ENCODE measurements around the gene DNAL1.
A peak's percentile ranks its signal among the peaks of the same experiment; 100 is the strongest.
"Not testable (repeated sequence)": the region's sequence is repeated elsewhere in the genome, so short reads cannot be mapped to it uniquely, and the experiment has no call there.

DNAL1 gene

GRCh38 chr14:73708076-73708475 lies 63.3 kb downstream of the DNAL1 start:
- DNase-seq (ENCODE audit: low spot score): not testable (repeated sequence)

GRCh38 chr14:73709904-73710469 lies 65.2 kb downstream of the DNAL1 start:
- DNase-seq (ENCODE audit: low spot score): no peak

DNA sequence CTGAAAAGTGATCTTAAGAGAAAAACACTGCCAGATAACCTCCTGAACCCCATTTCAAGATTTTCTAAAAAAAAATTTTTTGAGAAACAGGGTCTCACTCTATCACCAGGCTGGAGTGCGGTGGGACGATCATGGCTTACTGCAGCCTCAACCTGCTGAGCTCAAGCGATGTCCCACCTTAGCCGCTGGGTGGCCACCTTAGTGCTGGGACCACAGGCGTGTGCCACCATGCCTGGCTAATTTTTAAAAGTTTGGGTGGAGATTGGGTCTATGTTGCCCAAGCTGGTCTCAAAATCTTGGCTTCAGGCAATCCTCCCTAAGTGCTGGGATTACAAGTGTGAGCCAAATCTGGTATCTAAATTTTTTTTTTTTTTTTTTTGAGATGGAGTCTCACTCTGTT lies 66.0 kb downstream of the DNAL1 start:
- no peak for DNase-seq (ENCODE audit: low spot score)

GRCh38 chr14:73712071-73712506 lies 67.3 kb downstream of the DNAL1 start:
- DNase-seq (ENCODE audit: low spot score): no peak

DNA sequence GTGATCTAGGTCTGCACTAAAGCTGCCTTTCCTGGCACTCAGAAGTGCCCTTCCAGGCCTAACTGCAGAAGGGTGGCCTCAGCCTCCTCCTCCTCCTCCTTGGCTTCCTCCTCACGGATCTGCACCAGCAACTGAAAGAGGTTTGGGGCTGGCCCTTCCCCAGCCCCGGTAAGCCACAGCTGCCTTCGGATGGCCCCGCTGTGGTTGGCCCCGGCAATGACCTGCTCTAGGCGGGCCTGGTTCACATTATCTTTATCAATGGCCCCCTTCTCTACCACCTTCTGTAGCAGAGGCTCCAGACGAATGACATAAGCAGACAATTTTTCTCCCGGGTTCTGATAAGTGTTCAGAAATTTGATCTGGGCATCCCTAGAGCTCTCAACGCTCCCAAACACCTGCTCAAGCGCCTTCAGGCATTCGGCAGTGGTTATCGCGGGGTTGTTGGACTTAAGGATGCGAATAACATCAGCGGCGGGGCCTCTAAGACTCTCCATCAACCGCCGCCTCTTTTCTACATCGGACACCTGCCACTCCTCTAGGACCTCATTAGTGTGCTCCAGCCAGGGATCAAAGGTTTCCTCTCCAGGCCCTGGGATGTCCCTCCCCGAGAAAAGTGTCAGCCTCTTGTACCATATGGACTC lies 67.9 kb downstream of the DNAL1 start:
- DNase-seq (ENCODE audit: low spot score): no peak

- no peak for DNase-seq (ENCODE audit: low spot score)
Measured at GRCh38 chr14:73713206-73713802, 68.5 kb downstream of the DNAL1 start.

DNA sequence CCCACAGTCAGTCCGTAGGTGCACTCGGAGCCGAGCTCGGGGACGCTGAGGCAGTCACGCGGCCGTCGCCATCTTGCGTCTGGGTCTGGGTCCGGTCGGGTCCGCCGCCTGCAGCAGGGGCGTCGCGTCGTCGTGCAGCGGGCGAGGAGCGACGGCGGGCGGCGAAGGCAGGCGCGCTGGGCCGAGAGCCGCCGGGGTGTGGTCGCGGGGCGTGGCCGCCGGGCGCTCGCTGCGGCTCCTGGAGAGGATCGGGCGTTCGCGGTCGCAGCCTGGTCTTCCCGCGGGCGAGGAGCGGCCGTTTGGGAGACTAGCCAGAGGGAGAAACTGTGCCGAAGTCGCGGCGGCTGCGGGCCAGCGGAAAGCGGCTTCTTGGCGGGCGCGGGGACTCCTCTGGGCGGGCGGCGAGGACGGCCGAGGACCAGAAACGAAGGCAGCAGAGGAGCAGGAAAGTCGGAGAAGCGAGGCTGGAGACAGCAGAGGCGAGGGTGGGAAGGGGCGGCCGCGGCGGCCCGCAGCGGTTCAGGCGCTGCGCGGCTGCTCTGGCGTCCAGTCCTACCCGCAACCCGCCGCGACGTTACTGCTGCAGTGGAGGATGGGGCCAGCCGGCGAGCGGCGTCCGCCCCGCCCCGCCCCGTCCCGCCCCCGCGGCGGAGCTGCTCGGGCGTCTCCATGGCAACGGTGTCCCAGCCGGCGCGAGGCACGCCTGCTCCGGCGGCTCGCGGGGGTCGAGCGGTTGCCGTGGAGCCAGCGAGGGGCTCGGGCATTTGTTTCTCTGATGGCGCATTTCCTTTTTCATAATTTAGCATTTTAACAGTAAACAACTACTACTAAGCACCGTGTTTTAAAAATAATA lies 69.2 kb downstream of the DNAL1 start, which contains the start of gene PNMA1:
PNMA1 (minus strand) TSS at position 582 of the 853 bp plus-strand sequence. CDS start 745 bp downstream, outside the sequence.
- DNase-seq (ENCODE audit: low spot score): peak; percentile 89

DNA sequence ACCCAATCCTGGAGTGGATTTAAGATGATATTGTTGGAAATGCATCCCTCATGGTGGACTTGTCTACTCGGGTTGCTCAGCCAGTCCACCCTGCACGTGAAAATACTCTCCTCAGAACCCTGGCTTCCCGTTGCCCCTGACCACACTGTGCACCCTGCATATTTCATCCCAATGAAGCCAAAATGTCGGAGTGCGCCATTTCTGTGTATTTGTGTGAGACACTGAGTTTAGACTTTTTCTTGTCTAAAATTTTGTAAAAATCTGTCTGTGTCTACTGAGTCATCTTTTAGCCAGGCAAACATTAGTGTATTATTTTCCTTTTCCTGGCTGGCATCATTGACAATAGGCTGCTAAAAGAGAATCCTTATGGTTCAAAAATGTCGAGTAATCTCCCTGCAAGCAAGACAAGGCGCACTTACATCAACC lies 69.9 kb downstream of the DNAL1 start:
- DNase-seq (ENCODE audit: low spot score): no peak

DNA sequence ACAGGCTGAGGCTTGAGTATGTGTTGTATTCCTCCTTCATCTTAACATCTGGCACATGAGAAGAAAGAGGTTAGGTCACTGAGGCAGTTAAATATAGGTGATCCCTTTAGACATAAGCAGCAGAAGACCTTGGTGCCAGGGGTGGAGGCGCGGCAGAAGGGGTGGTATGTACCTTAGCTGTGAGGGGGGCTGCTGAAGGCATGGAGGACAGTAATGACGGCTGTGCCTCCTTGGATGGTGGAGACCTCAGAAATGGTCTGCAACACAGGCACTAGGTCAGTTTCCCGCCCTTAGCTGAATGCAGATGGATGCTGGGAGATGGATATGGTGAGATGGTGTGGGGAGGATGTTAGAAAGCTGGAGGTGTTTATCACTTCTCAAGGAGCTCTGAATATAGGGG lies 70.9 kb downstream of the DNAL1 start:
- no peak for DNase-seq (ENCODE audit: low spot score)

DNA sequence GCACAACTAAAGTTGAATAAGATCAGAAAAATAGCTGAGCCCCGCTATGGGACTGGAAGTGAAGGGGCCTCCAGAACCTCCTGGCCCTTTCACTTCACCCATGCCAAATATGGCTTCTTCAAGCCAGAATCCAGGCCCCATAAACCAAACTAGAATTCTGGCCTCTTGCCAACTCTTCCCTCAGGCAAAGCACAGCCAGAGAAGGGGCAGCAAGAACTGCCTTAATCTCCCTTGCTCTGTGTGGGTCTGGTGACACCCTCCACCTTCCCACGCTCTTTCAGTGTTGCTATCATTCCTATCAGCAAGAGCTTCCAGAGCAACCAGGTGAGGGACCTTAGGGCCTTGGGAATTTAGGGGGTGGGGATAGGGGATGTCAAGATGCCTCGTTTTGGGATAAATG lies 72.5 kb downstream of the DNAL1 start:
- DNase-seq (ENCODE audit: low spot score): no peak

- no peak for DNase-seq (ENCODE audit: low spot score)
Measured at GRCh38 chr14:73717711-73718417, 73.1 kb downstream of the DNAL1 start.

DNA sequence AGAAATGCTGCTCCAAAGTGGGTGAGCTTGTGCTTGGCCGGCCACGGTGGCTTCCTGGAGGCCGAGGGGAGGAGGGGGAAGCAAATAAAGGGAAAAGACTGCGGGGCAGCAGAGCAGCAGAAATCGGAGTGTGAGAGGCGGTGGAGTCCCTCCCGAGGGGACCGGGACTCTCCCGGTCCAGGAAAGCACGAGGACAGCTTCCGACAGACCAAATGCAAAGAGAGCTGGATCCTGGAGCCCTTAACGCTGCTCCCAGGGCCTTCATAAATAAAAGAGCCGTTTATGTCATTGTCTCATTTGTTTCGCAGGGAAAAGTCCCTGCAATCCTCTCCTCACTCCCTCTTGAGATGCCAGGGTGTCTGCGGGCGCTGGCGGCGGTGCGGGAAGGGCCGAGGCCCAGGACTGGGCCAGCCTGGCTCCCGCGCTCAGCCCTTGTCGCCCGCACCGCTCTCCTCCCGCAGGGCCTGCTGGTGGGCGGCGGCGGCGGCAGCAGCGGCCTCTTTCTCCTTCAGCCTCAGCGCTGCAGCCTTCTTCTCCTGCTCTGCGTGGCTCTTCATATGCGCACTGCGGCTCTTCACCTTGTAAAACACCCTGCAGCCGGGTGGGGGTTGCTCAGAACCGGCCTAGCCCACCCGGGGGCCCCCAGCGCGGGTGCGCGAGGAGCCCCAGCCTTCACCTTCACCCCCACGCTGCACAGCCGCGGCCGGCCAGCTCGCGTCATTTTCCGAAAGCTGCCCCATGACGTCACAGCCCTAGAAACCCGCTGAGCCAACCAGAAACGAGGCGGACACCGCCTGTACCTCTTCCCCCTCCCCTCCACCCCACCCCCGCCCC lies 73.8 kb downstream of the DNAL1 start:
- DNase-seq (ENCODE audit: low spot score): no peak

DNA sequence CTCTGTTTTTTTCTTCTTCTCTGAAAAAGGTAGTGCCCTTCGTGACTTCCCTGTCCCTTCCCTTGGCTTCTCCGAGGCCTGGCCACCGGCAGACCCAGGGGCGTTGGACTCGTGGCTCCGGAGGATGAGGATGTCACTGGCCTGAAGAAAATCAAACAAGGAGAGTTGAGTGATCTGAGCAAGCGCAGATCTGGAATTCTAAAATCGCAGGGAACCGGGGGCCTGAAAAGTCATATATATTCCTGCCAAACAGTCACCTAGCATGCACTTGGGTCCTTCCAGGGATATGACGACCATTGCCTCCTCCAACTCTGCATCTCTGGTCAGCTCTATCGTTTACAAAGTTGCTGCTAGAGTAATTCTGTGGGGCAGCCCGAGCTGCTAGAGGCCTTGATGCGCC lies 74.6 kb downstream of the DNAL1 start:
- DNase-seq (ENCODE audit: low spot score): no peak

- DNase-seq (ENCODE audit: low spot score): no peak
Measured at GRCh38 chr14:73719791-73720190, 75.0 kb downstream of the DNAL1 start.

DNA sequence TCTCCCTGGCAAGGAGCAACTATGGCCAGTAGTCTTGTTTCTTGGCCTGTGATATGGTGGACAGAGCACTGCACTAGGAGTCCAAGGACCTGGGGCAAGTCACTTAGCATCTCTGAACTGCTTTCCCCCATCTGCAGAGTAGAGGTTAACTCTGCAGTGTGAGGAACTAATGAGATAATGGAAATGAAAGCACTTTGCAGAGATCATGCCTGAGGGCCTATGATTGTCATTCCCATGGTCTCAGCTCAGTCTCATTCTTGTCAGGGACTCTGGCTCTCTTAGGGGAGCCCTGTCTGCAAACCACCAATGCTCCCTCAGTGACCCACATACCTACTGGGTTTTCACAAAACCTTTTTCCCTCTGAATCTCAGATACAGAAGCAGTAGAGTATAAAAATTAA lies 75.8 kb downstream of the DNAL1 start:
- DNase-seq (ENCODE audit: low spot score): no peak

DNA sequence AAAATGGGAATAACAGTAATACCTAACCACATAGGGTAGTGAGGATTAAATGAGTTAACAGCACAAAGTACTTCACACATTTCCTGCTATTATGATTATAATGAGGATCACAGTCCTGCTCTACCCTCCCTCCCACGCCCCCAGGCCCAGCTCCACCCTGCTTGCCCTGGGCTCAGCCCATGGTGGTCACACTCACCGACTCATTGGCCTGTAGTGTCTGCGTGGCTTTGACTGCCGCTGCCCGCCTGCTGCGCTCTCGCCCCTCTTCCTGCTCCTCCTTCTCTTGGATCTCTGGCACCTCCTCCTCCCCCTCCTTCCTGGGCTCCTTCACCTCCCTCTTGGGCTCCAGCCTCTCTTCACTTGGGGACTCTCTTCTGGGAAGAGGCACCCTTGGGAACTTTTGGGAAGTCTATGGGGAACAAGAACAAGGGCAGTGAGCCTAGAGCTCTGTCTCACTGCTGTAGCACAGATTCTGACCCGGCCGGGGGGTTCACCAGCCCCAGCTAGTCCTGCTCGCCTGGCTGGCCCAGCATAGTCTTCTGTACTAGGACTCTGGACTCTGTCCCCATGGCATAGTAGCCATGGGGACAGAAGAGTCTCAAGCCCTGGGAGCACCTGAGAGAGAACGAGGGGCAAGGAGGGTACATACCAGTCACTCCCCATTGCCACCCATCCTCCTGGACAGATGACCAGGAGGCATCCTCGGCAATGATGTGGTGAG lies 76.5 kb downstream of the DNAL1 start:
- no peak for DNase-seq (ENCODE audit: low spot score)

DNA sequence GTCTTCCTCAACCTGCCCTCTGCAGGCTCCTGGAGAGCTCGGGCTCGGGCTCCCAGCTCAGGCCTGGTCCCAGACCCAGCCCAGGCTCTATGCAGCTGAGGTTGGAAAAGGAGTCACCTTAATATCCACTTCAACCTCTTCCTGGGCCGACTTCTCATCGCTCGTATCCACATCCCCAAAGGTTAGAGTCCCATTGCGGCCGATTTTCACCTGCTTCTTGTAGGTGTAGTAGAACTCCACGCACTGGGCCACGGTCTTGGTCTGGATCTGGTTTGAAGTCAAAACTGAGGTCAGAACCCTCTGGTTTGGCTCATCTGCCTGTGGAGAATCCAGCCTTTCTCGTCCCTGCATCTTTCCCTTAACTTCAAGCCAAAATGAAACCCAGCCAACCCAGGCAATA lies 77.8 kb downstream of the DNAL1 start:
- DNase-seq (ENCODE audit: low spot score): no peak

GRCh38 chr14:73723406-73723796 lies 78.6 kb downstream of the DNAL1 start:
- no peak for DNase-seq (ENCODE audit: low spot score)

- DNase-seq (ENCODE audit: low spot score): no peak
Measured at GRCh38 chr14:73723797-73724661, 79.2 kb downstream of the DNAL1 start.

All from hematopoietic multipotent progenitor cell treated with erythropoietin and hydrocortisone succinate and interleukin-3 and kit ligand, for 15 days (in vitro differentiated cells).